IMR-90 (cell line): Measurements from ENCODE around the gene NPAS3. TPM values are rescaled to one million over a fixed set of nuclear protein-coding genes. Genes with fewer than 3 reads are reported as not detected.

Experiments used
- ATAC-seq: fragments of 200-7000 bp; cut with Tn5 transposase; 2 replicates; pipeline ENCODE4 v1.9.1; 2020; ENCODE audit warnings: low read depth, mild to moderate bottlenecking, moderate library complexity
- BruUV-seq: library from RNA; stranded (reverse); fragments of 400-500 nt; replicated peaks from 2 replicates; lab custom pipeline; 2021; lab: Mats Ljungman, UMichigan
- CTCF ChIA-PET: fragments of 300-600 bp; formaldehyde crosslinking; extraction: SDS; loops from one replicate; lab custom pipeline; 2021; ENCODE audit warnings: antibody characterized with exemption; lab: Yijun Ruan, JAX
- POLR2A ChIA-PET: fragments of 300-600 bp; sonication (Branson Sonifier 250); formaldehyde crosslinking; loops from one replicate; lab custom pipeline; 2022; ENCODE audit warnings: antibody characterized with exemption; ENCODE audit not compliant: unreplicated experiment; lab: Charles Lee
- DNase-seq: peaks from one replicate; pipeline ENCODE4 v3.0.0; 2013
- H2AFZ ChIP-seq: replicated peaks from 2 replicates; pipeline ENCODE3; 2013; ENCODE audit warnings: low read length, mild to moderate bottlenecking; ENCODE audit not compliant: poor library complexity
- H2AK5ac ChIP-seq: 2 replicates; pipeline ENCODE4 v1.6.1; 2013; ENCODE audit warnings: low read depth, low read length, inconsistent platforms
- H2AK9ac ChIP-seq: replicated peaks from 2 replicates; pipeline ENCODE3; 2013; ENCODE audit warnings: mild to moderate bottlenecking, low read depth, low read length, moderate library complexity; ENCODE audit not compliant: poor library complexity
- H2BK120ac ChIP-seq: 2 replicates; pipeline ENCODE4 v1.6.1; 2013; ENCODE audit warnings: low read depth, low read length, inconsistent platforms
- H2BK15ac ChIP-seq: 3 replicates; pipeline ENCODE4 v1.6.1; 2013; ENCODE audit warnings: low read depth, low read length, inconsistent platforms
- H2BK20ac ChIP-seq: 2 replicates; pipeline ENCODE4 v1.6.1; 2013; ENCODE audit warnings: low read depth, mild to moderate bottlenecking, inconsistent platforms, low read length, moderate library complexity
- H2BK5ac ChIP-seq: 2 replicates; pipeline ENCODE4 v1.6.1; 2013; ENCODE audit warnings: mild to moderate bottlenecking, low read depth, low read length, inconsistent platforms; ENCODE audit not compliant: poor library complexity, severe bottlenecking
- H3K14ac ChIP-seq: replicated peaks from 2 replicates; pipeline ENCODE4 v1.6.1; 2013; ENCODE audit warnings: low read depth, low read length, inconsistent platforms
- H3K18ac ChIP-seq: 2 replicates; pipeline ENCODE4 v1.6.1; 2013; ENCODE audit warnings: low read depth, low read length, control low read depth
- H3K23ac ChIP-seq: 2 replicates; pipeline ENCODE4 v1.6.1; 2013; ENCODE audit warnings: low read depth, low read length, inconsistent platforms
- H3K27ac ChIP-seq: 2 replicates; pipeline ENCODE4 v1.5.1; 2013; ENCODE audit warnings: mild to moderate bottlenecking, control low read depth, low read length; ENCODE audit not compliant: insufficient read depth
- H3K27me3 ChIP-seq: 2 replicates; pipeline ENCODE4 v1.6.1; 2013; ENCODE audit warnings: low read length; ENCODE audit not compliant: control insufficient read depth, insufficient read depth
- H3K36me3 ChIP-seq: 2 replicates; pipeline ENCODE4 v1.6.1; 2013; ENCODE audit warnings: low read length, mixed read lengths; ENCODE audit not compliant: control insufficient read depth, insufficient read depth
- H3K4ac ChIP-seq: 2 replicates; pipeline ENCODE4 v1.6.1; 2013; ENCODE audit warnings: low read depth, low read length, inconsistent platforms
- H3K4me1 ChIP-seq: 2 replicates; pipeline ENCODE4 v1.6.1; 2013; ENCODE audit warnings: low read length, mixed read lengths; ENCODE audit not compliant: control insufficient read depth, insufficient read depth
- H3K4me2 ChIP-seq: 2 replicates; pipeline ENCODE4 v1.6.1; 2013; ENCODE audit warnings: low read depth, mild to moderate bottlenecking, control low read depth, low read length, moderate library complexity
- H3K4me3 ChIP-seq: 2 replicates; pipeline ENCODE4 v1.5.1; 2013; ENCODE audit warnings: low read depth, mild to moderate bottlenecking, control low read depth, low read length, moderate library complexity; ENCODE audit not compliant: insufficient read depth
- H3K56ac ChIP-seq: 2 replicates; pipeline ENCODE4 v1.6.1; 2013; ENCODE audit warnings: low read length, inconsistent platforms; ENCODE audit not compliant: insufficient read depth; ENCODE audit errors: extremely low read depth
- H3K79me1 ChIP-seq, 2 experiments: 2 replicates each; pipeline ENCODE4 v1.6.1; 2013; ENCODE audit warnings: low read length in 2 of 2, inconsistent platforms in 1 of 2, low read depth in 1 of 2
- H3K9ac ChIP-seq: 2 replicates; pipeline ENCODE4 v1.6.1; 2013; ENCODE audit warnings: low read depth, low read length, control low read depth
- H3K9me1 ChIP-seq: 2 replicates; pipeline ENCODE4 v1.6.1; 2013; ENCODE audit warnings: low read length, inconsistent platforms; ENCODE audit not compliant: insufficient read depth
- H3K9me3 ChIP-seq: 2 replicates; pipeline ENCODE4 v1.6.1; 2013; ENCODE audit warnings: low read length; ENCODE audit not compliant: control insufficient read depth, insufficient read depth
- H4K20me1 ChIP-seq: 2 replicates; pipeline ENCODE4 v1.6.1; 2013; ENCODE audit warnings: low read length, inconsistent platforms; ENCODE audit not compliant: insufficient read depth
- H4K5ac ChIP-seq: 2 replicates; pipeline ENCODE4 v1.6.1; 2013; ENCODE audit warnings: mild to moderate bottlenecking, low read depth, low read length, control low read depth
- H4K8ac ChIP-seq, 2 experiments: 2 replicates each; pipeline ENCODE4 v1.6.1; 2013; ENCODE audit warnings: low read depth in 2 of 2, low read length in 2 of 2, control low read depth in 1 of 2, inconsistent platforms in 1 of 2
- H4K91ac ChIP-seq: 2 replicates; pipeline ENCODE4 v1.6.1; 2013; ENCODE audit warnings: low read depth, low read length, inconsistent platforms; ENCODE audit not compliant: insufficient read depth
- BHLHE40 ChIP-seq: fragments of 150-350 bp; IDR thresholded peaks from 2 replicates; pipeline ENCODE4 v1.6.1; 2016; ENCODE audit warnings: mild to moderate bottlenecking, low read depth, low read length
- MAZ ChIP-seq: IDR thresholded peaks from 2 replicates; pipeline ENCODE4 v1.6.1; 2012; ENCODE audit warnings: low read depth, mild to moderate bottlenecking, low read length, improper control_type of control experiment, moderate library complexity, borderline replicate concordance
- NFE2L2 ChIP-seq: fragments of 150-350 bp; IDR thresholded peaks from 2 replicates; pipeline ENCODE4 v1.6.1; 2016; ENCODE audit warnings: low read depth, mild to moderate bottlenecking, low read length
- RAD21 ChIP-seq: IDR thresholded peaks from 2 replicates; pipeline ENCODE4 v1.6.1; 2012; ENCODE audit warnings: low read length, improper control_type of control experiment
- RFX5 ChIP-seq: IDR thresholded peaks from 2 replicates; pipeline ENCODE4 v1.8.0; 2012; ENCODE audit warnings: low read depth, mild to moderate bottlenecking, low read length, moderate library complexity
- SMC3 ChIP-seq: fragments of 150-350 bp; IDR thresholded peaks from 2 replicates; pipeline ENCODE4 v1.6.1; 2016; ENCODE audit warnings: low read depth, mild to moderate bottlenecking, antibody characterized with exemption, low read length, moderate library complexity
- WGBS, 2 experiments: methylation state at CpG; one replicate each; pipeline versions ENCODE4 v1.1.5 to v1.1.7; 2013; ENCODE audit warnings: missing lambda C conversion rate in 2 of 2; ENCODE audit not compliant: insufficient read length in 1 of 2; ENCODE audit errors: extremely low coverage in 2 of 2; 5-methylcytosine and 5-hydroxymethylcytosine counted together
- dilution Hi-C: fragments of 300-500 bp; cut with HindIII; formaldehyde crosslinking; loops from one replicate; pipeline ENCODE4 v1.14.3; 2018; ENCODE audit warnings: low sequenced_read_pairs; ENCODE audit not compliant: unreplicated experiment
- in situ Hi-C: fragments of 300-500 bp; cut with MboI; formaldehyde crosslinking; loops from 3 replicates; pipeline ENCODE4 v1.14.3; 2019; ENCODE audit warnings: low sequenced_read_pairs, inconsistent platforms, mixed read lengths
- intact Hi-C: fragments of 100-400 bp; cut with micrococcal nuclease; formaldehyde crosslinking; loops from 2 replicates; pipeline ENCODE4 v1.10.0; 2022
- polyA plus RNA-seq, 3 experiments: library from polyadenylated mRNA; depleted of rRNA; stranded (reverse); fragments of >200 nt; gene quantifications; 2 replicates each; pipeline ENCODE4 v1.2.3, GENCODE V29; 2012; ENCODE audit warnings: low replicate concordance in 1 of 3
- total RNA-seq: library from RNA; depleted of rRNA; stranded (reverse); fragments of >200 nt; gene quantifications from 2 replicates; pipeline ENCODE4 v1.2.3, GENCODE V29; 2012
- TF ChIP-seq, protein P1 (sequence below): fragments of 150-350 bp; IDR thresholded peaks from 2 replicates; pipeline ENCODE4 v1.6.1; 2016; ENCODE audit warnings: low read depth, mild to moderate bottlenecking, low read length, moderate library complexity, borderline replicate concordance
- TF ChIP-seq, protein P2 (sequence below): conservative IDR thresholded peaks from 2 replicates; pipeline ENCODE4 v1.5.1; 2012; ENCODE audit warnings: mild to moderate bottlenecking, low read depth, low read length, improper control_type of control experiment
- TF ChIP-seq, protein P3 (sequence below): fragments of 150-350 bp; IDR thresholded peaks from 2 replicates; pipeline ENCODE4 v1.6.1; 2017; ENCODE audit warnings: mild to moderate bottlenecking, antibody characterized with exemption, low read length, low read depth

Gene NPAS3
- total and polyA plus RNA-seq, 2 of the 4 experiments (the other 2 are of a cell fraction), result not detected

DNA sequence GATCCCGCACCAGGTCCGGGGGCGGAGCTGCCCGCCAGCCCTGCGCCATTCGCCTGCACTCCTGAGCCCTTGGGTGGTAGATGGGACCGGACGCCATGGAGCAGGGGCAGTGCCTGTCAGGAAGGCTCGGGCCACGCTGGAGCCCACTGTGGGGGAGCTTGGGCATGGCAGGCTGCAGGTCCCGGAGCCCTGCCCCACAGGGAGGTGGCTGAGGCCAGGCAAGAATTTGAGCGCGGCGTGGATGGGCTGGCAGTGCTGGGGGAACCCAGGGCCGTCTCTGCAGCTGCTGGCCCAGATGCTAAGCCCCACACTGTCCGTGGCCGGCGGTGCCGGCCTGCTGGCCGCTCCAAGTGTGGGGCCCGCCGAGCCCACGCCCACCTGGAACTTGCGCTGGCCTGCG, 260.0 kb downstream of the NPAS3 start:
- no peak overlapping the region for H3K4ac ChIP-seq
- TF ChIP-seq SMC3 (no peak), NFE2L2 (no peak), RFX5 (no peak), MAZ (no peak), BHLHE40 (no peak), RAD21 (no peak)
- TF ChIP-seq, protein P1, sequence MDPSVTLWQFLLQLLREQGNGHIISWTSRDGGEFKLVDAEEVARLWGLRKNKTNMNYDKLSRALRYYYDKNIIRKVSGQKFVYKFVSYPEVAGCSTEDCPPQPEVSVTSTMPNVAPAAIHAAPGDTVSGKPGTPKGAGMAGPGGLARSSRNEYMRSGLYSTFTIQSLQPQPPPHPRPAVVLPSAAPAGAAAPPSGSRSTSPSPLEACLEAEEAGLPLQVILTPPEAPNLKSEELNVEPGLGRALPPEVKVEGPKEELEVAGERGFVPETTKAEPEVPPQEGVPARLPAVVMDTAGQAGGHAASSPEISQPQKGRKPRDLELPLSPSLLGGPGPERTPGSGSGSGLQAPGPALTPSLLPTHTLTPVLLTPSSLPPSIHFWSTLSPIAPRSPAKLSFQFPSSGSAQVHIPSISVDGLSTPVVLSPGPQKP, result no peak
- TF ChIP-seq, protein P2, sequence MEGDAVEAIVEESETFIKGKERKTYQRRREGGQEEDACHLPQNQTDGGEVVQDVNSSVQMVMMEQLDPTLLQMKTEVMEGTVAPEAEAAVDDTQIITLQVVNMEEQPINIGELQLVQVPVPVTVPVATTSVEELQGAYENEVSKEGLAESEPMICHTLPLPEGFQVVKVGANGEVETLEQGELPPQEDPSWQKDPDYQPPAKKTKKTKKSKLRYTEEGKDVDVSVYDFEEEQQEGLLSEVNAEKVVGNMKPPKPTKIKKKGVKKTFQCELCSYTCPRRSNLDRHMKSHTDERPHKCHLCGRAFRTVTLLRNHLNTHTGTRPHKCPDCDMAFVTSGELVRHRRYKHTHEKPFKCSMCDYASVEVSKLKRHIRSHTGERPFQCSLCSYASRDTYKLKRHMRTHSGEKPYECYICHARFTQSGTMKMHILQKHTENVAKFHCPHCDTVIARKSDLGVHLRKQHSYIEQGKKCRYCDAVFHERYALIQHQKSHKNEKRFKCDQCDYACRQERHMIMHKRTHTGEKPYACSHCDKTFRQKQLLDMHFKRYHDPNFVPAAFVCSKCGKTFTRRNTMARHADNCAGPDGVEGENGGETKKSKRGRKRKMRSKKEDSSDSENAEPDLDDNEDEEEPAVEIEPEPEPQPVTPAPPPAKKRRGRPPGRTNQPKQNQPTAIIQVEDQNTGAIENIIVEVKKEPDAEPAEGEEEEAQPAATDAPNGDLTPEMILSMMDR, result no peak
- TF ChIP-seq, protein P3, sequence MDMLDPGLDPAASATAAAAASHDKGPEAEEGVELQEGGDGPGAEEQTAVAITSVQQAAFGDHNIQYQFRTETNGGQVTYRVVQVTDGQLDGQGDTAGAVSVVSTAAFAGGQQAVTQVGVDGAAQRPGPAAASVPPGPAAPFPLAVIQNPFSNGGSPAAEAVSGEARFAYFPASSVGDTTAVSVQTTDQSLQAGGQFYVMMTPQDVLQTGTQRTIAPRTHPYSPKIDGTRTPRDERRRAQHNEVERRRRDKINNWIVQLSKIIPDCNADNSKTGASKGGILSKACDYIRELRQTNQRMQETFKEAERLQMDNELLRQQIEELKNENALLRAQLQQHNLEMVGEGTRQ, result no peak
- no peaks in the 10 kb centered on the region for H3K4me1 ChIP-seq
- no peak overlapping the region for H2BK5ac ChIP-seq
- BruUV-seq, result no TSS peak
- ChIA-PET POLR2A (no interaction called here), CTCF (no interaction called here)
- no peak overlapping the region for H4K8ac ChIP-seq
- H2AK5ac ChIP-seq, result no peak overlapping the region
- no peak overlapping the region for H3K56ac ChIP-seq
- H2AFZ ChIP-seq, result no peak overlapping the region
- no peak overlapping the region for H3K23ac ChIP-seq
- in situ Hi-C loops, result no loop called here
- DNase-seq (no peak), ATAC-seq (no peak)
- no peak overlapping the region for H3K18ac ChIP-seq
- no peak overlapping the region for H4K91ac ChIP-seq
- intact Hi-C loops, result no loop called here
- H3K9me3 ChIP-seq, result no peaks in the 10 kb centered on the region; the same call in none of the 2 replicates
- H3K27ac ChIP-seq, result no peak overlapping the region
- WGBS, 2 experiments, result 91% methylated on average over 5 of the region's 25 CpGs; no CpG with 5 or more reads in 1 of the 2 experiments
- no peaks in the 10 kb centered on the region for H3K36me3 ChIP-seq
- H3K27me3 ChIP-seq, result no peaks in the 10 kb centered on the region
- no peaks in the 10 kb centered on the region for H4K20me1 ChIP-seq
- no peak overlapping the region for H2AK9ac ChIP-seq
- H3K9ac ChIP-seq, result no peak overlapping the region
- H3K4me3 ChIP-seq, result no peak overlapping the region
- no peak overlapping the region for H2BK120ac ChIP-seq
- no peaks in the 10 kb centered on the region for H3K79me1 ChIP-seq
- no peak overlapping the region for H2BK15ac ChIP-seq
- H3K4me2 ChIP-seq, result no peak overlapping the region
- dilution Hi-C loops, result no loop called here
- no peak overlapping the region for H3K14ac ChIP-seq
- H3K9me1 ChIP-seq, result no peaks in the 10 kb centered on the region
- no peak overlapping the region for H4K5ac ChIP-seq
- no peak overlapping the region for H2BK20ac ChIP-seq
